ENCODE data around the gene CNTNAP2. TPM values are rescaled to one million over a fixed set of nuclear protein-coding genes. Genes with fewer than 3 reads are reported as not detected.

Gene CNTNAP2
- total RNA-seq, 1 experiment from 2014 or later = 0.03 TPM

DNA sequence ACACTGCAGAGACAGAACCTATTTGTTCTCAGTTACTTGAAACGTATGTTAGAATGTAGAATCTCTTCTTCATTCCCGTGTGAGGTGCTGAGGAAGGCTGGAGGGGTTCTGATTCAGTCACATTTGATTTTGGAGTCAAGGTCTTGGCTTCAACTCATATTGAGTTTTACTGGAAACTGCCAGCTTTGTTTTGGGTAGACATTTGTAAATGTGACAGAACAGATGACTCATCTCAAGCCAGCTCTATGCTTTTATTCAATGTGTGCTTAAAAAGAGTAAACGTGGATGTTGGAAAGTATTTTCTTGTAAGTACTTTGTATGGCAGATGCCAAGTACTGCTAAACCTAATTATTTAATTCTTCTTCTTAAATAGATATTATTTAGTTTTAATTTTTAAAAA is 1693.2 kb downstream of the CNTNAP2 start:
- no peaks in the 10 kb centered on the region for H3K9me3 ChIP-seq (ENCODE audit: control insufficient read depth, insufficient read depth, low read depth, low read length)
- H3K4me1 ChIP-seq (ENCODE audit: control insufficient read depth, insufficient read depth, low read length) = no peaks in the 10 kb centered on the region
- TF ChIP-seq SIN3A (IDR thresholded peaks at IDR 0.05; ENCODE audit: borderline replicate concordance, insufficient read depth, low read depth, low read length) (no peak), POLR2AphosphoS5 (IDR thresholded peaks at IDR 0.05; ENCODE audit: low read depth, low read length) (no peak), TCF7L2 (IDR thresholded peaks at IDR 0.05; ENCODE audit: low read depth, low read length) (no peak)
- TF ChIP-seq, protein P1, sequence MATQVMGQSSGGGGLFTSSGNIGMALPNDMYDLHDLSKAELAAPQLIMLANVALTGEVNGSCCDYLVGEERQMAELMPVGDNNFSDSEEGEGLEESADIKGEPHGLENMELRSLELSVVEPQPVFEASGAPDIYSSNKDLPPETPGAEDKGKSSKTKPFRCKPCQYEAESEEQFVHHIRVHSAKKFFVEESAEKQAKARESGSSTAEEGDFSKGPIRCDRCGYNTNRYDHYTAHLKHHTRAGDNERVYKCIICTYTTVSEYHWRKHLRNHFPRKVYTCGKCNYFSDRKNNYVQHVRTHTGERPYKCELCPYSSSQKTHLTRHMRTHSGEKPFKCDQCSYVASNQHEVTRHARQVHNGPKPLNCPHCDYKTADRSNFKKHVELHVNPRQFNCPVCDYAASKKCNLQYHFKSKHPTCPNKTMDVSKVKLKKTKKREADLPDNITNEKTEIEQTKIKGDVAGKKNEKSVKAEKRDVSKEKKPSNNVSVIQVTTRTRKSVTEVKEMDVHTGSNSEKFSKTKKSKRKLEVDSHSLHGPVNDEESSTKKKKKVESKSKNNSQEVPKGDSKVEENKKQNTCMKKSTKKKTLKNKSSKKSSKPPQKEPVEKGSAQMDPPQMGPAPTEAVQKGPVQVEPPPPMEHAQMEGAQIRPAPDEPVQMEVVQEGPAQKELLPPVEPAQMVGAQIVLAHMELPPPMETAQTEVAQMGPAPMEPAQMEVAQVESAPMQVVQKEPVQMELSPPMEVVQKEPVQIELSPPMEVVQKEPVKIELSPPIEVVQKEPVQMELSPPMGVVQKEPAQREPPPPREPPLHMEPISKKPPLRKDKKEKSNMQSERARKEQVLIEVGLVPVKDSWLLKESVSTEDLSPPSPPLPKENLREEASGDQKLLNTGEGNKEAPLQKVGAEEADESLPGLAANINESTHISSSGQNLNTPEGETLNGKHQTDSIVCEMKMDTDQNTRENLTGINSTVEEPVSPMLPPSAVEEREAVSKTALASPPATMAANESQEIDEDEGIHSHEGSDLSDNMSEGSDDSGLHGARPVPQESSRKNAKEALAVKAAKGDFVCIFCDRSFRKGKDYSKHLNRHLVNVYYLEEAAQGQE (IDR thresholded peaks at IDR 0.05; ENCODE audit: insufficient read depth in 1 of 2, low read depth in 2 of 2, low read length in 1 of 2) = no peak
- in situ Hi-C loops (cut with HindIII; ENCODE audit: low pct_unique_long_range_greater_than_20kb, low sequenced_read_pairs) = no loop called here
- POLR2A ChIA-PET = no interaction called here
- CTCF ChIA-PET = no interaction called here
- no peak for ATAC-seq
- no peak overlapping the region for H3K4me3 ChIP-seq (ENCODE audit: low read depth in 2 of 2, low read length in 2 of 2)
- no peaks in the 10 kb centered on the region for H3K27me3 ChIP-seq (ENCODE audit: control insufficient read depth, insufficient read depth, low read length)
- no peaks in the 10 kb centered on the region for H3K36me3 ChIP-seq (ENCODE audit: control insufficient read depth, insufficient read depth, low read length)
- no peak overlapping the region for H3K27ac ChIP-seq (ENCODE audit: low read length)
- intact Hi-C loops (cut with micrococcal nuclease; ENCODE audit: unreplicated experiment) = no loop called here
- BruUV-seq (replicated peaks) = no TSS peak
- DNase-seq (ENCODE audit: low read depth, low spot score) = no peak

DNA sequence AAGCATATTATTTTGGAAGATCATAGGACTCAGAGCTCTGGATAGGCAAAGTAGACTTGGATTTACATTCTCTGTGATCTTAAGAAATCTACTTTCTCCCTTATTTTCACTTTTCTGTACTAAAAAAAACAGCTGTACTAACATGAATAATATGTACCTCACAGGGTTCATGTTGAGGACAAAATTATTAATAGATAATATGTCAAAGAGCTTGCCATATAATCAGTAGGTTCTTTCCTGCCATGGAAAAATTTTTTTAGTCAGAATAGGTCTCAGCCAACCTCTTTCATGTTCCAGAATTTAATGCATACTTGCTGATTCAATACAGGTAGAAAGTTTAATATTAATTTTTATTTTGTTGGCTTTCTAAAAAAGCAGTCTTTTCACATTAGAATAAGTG is 1693.7 kb downstream of the CNTNAP2 start:
- POLR2A ChIA-PET = interaction anchor here (0.5 kb wide), 1 partner anchor 32 kb away, joined by 5 read pairs; no protein-coding TSS in a partner anchor
- DNase-seq (ENCODE audit: low read depth, low spot score) = no peak
- Histone ChIP-seq H3K36me3 (ENCODE audit: control insufficient read depth, insufficient read depth, low read length) (no peaks in the 10 kb centered on the region), H3K27me3 (ENCODE audit: control insufficient read depth, insufficient read depth, low read length) (no peaks in the 10 kb centered on the region), H3K4me1 (ENCODE audit: control insufficient read depth, insufficient read depth, low read length) (no peaks in the 10 kb centered on the region), H3K9me3 (ENCODE audit: control insufficient read depth, insufficient read depth, low read depth, low read length) (no peaks in the 10 kb centered on the region), H3K4me3 (ENCODE audit: low read depth in 2 of 2, low read length in 2 of 2) (no peak overlapping the region), H3K27ac (ENCODE audit: low read length) (no peak overlapping the region)
- no peak for TF ChIP-seq SIN3A (IDR thresholded peaks at IDR 0.05; ENCODE audit: borderline replicate concordance, insufficient read depth, low read depth, low read length)
- TF ChIP-seq, protein P2, sequence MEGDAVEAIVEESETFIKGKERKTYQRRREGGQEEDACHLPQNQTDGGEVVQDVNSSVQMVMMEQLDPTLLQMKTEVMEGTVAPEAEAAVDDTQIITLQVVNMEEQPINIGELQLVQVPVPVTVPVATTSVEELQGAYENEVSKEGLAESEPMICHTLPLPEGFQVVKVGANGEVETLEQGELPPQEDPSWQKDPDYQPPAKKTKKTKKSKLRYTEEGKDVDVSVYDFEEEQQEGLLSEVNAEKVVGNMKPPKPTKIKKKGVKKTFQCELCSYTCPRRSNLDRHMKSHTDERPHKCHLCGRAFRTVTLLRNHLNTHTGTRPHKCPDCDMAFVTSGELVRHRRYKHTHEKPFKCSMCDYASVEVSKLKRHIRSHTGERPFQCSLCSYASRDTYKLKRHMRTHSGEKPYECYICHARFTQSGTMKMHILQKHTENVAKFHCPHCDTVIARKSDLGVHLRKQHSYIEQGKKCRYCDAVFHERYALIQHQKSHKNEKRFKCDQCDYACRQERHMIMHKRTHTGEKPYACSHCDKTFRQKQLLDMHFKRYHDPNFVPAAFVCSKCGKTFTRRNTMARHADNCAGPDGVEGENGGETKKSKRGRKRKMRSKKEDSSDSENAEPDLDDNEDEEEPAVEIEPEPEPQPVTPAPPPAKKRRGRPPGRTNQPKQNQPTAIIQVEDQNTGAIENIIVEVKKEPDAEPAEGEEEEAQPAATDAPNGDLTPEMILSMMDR (IDR thresholded peaks at IDR 0.05) = no peak
- TF ChIP-seq, protein P1 (IDR thresholded peaks at IDR 0.05; ENCODE audit: insufficient read depth in 1 of 2, low read depth in 2 of 2, low read length in 1 of 2) = no peak
- TF ChIP-seq POLR2AphosphoS5 (IDR thresholded peaks at IDR 0.05; ENCODE audit: low read depth, low read length) = no peak
- no peak for TF ChIP-seq TCF7L2 (IDR thresholded peaks at IDR 0.05; ENCODE audit: low read depth, low read length)
- intact Hi-C loops (cut with micrococcal nuclease; ENCODE audit: unreplicated experiment) = no loop called here
- in situ Hi-C loops (cut with HindIII; ENCODE audit: low pct_unique_long_range_greater_than_20kb, low sequenced_read_pairs) = no loop called here
- ATAC-seq = no peak
- no TSS peak for BruUV-seq (replicated peaks)
- CTCF ChIA-PET = no interaction called here
